Hypothalamus (tissue), 51 donors: ENCODE results near the gene GRAMD4.

Source experiments
- DNase-seq, 51 donors: peaks; one replicate each; lab custom pipeline; 2025; lab: John Stamatoyannopoulos, UW

Gene GRAMD4

DNA sequence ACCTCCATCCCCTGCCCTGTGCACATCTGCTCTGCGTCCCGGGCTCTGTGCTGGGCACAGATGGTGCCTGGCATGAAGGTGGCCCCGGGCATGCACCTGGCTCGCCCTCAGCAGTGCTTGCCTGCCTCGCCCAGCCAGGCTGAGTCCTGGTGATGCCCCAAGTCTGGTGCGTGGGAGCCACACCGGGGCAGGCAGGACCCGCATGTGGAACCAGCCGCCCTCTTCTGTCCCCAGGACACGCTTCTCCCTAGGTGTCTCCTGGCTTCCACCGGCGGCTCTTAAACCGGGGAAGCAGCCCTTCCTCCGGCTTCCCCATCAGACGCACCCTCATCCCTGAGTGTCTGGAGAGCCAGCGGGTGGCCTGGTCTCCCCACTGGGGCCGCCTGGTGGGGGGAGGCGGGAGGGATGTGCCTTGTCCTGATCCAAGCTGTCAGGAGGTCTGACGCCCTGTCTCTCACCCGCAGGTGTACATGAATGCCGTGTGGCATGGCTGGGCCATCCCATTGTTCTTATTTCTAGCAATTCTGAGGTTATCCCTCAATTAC lies 45.0 kb downstream of the GRAMD4 start:
- DNase-seq: no peak

DNA sequence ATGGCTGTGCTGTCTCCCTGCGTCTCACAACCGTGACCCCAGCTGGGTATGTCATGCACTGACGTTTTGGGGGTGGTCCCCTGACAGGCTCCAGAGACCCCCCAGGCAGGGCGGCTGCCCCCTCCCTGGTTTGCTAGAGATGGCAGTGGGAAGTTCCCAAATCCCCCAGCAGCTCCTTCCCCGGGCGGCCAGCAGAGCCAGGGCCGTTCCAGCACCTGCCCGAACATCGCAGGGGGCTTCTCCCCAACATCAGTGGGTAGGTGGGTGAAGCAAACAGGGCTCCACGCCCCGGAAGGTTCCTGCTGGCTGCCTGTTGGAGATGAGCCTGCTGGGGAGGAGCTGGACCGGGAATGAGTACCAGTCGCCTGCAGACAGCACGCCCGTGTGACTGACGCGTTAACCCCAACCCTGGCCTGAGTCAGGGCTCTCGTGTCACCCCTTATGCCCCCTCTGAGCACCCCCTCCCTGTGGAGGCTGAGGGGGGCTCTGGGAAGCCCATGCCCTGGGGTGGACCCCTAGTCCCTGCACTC lies 45.6 kb downstream of the GRAMD4 start:
- DNase-seq: no peak

DNA sequence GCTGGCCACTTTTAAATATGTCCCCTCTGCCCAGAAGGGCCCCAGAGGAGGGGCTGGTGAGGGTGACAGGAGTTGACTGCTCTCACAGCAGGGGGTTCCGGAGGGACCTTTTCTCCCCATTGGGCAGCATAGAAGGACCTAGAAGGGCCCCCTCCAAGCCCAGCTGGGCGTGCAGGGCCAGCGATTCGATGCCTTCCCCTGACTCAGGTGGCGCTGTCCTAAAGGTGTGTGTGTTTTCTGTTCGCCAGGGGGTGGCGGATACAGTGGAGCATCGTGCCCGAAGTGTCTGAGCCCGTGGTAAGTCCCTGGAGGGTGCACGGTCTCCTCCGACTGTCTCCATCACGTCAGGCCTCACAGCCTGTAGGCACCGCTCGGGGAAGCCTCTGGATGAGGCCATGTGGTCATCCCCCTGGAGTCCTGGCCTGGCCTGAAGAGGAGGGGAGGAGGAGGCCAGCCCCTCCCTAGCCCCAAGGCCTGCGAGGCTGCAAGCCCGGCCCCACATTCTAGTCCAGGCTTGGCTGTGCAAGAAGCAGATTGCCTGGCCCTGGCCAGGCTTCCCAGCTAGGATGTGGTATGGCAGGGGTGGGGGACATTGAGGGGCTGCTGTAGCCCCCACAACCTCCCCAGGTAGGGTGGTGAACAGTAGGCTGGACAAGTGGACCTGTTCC lies 46.5 kb downstream of the GRAMD4 start:
- DNase-seq: no peak

DNA sequence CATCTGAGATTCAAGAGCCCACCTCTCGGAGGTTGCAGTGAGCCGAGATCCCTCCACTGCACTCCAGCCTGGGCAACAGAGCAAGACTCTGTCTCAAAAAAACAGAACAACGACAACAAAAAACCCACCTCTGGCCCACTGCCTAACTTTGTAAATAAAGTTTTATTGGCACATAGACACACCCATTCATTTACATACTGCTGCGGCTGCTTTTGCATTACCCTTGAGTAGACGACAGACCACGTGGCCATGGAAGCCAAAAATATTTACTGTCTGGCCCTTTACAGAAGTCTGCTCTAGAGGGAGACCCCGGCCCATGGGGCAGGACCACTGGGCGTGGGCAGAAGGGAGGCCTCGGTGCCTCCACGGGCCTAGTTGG lies 47.0 kb downstream of the GRAMD4 start:
- DNase-seq: no peak

DNA sequence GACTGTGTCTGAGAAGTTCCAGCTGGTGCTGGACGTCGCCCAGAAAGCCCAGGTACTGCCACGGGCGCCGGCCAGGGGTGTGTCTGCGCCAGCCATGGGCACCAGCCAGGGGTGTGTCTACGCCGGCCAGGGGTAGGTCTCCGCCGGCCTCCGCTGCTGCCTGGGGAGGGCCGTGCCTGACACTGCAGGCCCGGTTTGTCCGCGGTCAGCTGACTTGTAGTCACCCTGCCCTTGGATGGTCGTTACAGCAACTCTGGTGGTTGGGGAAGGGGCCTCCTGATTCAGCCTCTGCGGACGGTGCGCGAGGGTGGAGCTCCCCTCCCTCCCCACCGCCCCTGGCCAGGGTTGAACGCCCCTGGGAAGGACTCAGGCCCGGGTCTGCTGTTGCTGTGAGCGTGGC lies 47.9 kb downstream of the GRAMD4 start:
- no peak for DNase-seq

DNA sequence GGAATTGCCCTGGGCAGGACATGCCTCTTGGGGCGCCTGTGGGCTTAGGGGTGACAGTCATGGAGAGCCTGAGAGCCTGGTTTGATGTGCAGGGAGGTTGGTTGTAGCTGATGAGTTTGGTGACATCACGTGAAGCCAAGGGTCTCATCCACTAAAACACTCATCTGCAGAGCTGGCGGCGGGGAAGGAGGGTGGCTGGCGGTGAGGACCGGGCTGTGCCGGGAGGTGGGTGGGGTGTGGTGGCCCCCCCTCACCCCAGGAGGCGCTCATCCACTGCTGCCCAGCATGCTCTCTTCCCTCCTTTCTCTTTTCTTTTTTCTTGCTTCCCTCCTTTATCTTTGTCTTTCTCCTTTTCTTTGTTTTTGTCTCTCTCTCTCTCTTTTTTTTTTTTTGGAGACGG lies 49.0 kb downstream of the GRAMD4 start:
- no peak for DNase-seq

- no peak for DNase-seq
Measured at GRCh38 chr22:46671824-46672432, 51.7 kb downstream of the GRAMD4 start.

DNA sequence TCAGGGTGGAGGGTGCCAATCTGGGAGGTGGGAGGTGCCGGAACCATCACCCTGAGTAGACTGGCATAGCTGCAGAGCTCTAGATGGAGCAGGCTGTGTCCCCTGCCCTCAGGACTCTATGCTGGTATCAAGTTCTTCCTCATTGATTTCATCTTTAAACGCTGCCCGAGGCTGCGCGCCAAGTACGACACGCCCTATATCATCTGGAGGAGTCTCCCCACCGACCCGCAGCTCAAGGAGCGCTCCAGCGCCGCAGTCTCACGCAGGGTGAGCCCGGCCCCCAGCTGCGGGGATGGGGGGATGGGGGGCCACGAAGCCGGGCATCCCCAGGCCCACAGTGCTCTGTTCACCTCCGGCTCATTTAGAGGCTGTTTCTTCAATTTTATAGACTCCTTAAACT lies 52.5 kb downstream of the GRAMD4 start:
- DNase-seq: no peak

GRCh38 chr22:46673205-46673604 lies 53.0 kb downstream of the GRAMD4 start:
- no peak for DNase-seq

- no peak for DNase-seq
Measured at GRCh38 chr22:46673662-46674236, 53.6 kb downstream of the GRAMD4 start.

GRCh38 chr22:46674367-46674781 lies 54.2 kb downstream of the GRAMD4 start:
- peak in 11 of 51 donors; percentile 9 to 49 (median 30) for DNase-seq

GRCh38 chr22:46674906-46675305 lies 54.7 kb downstream of the GRAMD4 start:
- no peak for DNase-seq

DNA sequence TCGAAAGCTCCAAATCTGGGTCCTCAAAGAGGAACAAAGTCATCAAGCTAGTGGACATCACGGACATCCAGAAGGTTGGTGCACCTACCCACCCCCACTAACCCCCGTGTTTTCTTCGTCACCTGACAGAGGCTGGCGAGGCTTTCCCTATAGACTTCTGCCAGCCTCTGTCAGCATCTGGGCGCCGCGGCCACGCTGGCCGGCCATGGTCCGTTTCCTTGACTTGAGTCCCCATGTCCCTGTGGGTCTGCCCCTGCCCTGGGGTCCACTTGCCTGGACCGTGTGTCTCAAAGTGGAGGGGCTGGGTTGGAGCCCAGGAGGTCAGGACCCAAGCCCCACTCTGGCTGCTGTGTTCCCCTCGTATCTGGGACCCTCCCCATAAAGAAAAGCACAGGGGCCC lies 55.3 kb downstream of the GRAMD4 start:
- DNase-seq: no peak

- DNase-seq: no peak
Measured at GRCh38 chr22:46675938-46676337, 55.8 kb downstream of the GRAMD4 start.

DNA sequence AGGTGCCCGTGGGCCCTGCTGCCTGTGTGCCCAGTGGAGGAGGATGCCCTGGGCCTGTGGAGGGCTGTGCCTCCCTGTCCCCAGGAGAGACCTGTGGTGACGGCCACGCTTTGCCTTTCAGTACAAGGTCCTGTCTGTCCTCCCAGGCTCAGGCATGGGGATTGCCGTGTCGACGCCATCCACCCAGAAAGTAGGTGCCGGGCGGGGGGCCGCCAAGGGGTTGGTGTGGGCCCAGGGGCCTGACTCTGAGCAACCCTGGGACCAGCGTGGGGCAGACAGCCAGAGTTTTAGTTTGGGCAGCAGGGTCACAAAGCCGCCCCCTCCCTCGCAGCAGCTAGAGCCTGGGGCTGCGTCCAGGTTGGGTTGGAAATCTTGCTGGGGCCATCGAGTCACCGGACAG lies 56.3 kb downstream of the GRAMD4 start:
- no peak for DNase-seq

- DNase-seq: peak in 1 of 51 donors; percentile 39
Measured at GRCh38 chr22:46676881-46677280, 56.7 kb downstream of the GRAMD4 start.

GRCh38 chr22:46677323-46678002 lies 57.3 kb downstream of the GRAMD4 start:
- DNase-seq: no peak

DNA sequence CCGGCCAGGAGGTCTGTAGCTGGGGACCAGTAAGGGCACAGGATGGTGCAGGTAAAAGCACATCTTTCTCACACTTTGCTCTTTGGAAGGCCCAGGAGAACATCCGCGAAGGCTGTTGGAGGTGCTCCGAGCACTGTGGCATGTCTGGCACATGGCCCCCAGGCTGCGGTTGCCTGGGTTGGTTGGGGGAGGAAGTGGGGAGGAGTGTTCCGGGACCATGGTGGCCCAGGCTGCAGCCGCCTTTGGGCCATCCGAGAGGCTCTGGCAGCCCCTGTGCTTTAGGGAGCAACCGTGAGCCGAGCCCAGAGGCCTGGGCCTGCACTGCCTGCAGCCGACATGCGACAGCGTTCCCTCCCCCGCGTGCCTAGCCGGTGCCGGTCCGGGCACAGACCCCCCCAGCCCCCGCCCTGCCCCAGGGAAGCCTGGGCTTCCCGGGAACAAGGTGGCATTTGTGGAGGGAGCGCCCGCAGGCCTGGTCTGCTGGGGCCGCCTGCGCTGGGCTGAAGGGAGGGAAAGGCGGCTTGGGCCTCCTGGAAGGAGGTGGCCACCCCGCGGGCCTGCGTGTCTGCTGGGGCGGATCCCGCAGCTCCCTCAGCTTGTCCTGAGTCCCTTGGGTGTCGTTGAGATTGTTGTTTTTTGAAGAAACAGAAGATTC lies 57.9 kb downstream of the GRAMD4 start:
- no peak for DNase-seq

DNA sequence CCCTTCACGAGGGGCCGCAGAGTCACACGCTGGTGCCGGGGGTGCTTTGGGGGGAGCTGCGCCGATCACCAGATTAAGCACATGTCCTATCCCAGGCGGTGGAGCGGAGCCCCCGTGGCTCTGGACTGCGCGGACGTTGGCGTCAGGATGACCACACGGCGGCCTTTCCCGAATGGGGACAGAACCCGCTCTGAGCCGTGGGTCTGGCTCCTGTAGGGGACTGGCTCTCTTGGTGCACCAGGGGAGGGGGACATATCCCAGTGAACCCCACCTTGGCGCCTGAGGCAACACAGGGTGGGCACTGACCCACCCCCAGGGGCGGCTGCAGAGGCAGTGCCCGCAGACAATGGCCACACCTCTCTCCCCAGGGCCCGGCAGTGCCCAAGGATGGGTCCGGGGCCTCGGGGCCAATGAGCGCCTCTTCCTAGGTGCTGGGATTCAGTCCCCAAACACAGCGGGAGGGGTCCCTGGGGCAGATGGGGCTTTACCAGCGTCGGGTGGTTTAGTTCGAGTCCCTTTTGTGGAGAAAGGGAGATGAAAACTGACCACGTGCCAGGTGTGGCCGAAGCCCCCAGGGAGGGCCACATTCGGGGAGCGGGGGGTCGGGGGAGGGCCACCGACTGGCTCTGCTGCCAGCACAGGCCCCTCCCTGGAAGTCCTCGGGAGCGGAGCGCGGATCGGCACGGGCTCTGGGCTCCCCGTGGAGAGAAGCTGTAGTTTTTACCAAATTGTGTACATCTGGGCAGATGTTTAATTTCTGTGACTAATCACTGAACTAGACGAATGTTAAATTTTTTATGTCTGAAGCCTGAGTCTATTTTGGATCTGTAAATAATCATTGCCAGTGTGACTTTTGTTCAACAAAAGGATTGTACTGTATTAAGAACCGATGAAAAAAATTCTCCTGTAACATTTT lies 58.9 kb downstream of the GRAMD4 start:
- no peak for DNase-seq
